Endothelial cell of umbilical vein (primary cell): ENCODE data around the gene SLC20A1.

Source experiments
- CTCF ChIP-seq, 2 donors: IDR thresholded peaks; 1 replicate in 1 of 2; 2 replicates in 1 of 2; pipeline ENCODE4 v1.5.1; 2011; ENCODE audit warnings: low read length in 2 of 2, mild to moderate bottlenecking in 2 of 2, moderate library complexity in 2 of 2, control low read depth in 1 of 2, inconsistent platforms in 1 of 2, low read depth in 1 of 2; ENCODE audit not compliant: insufficient read depth in 1 of 2; ENCODE audit errors: extremely low read depth in 1 of 2
- EZH2 ChIP-seq: IDR thresholded peaks from 2 replicates; pipeline ENCODE4 v1.6.1; 2012; ENCODE audit warnings: borderline replicate concordance, low read depth, mild to moderate bottlenecking, moderate library complexity, low read length, inconsistent platforms; ENCODE audit not compliant: severe bottlenecking
- MAX ChIP-seq: IDR thresholded peaks from 2 replicates; pipeline ENCODE4 v1.6.1; 2011; ENCODE audit not compliant: insufficient read depth, insufficient read length

- no peak for TF ChIP-seq CTCF (IDR thresholded peaks at IDR 0.05; ENCODE audit: extremely low read depth in 1 of 2, insufficient read depth in 1 of 2, low read depth in 1 of 2, low read length in 2 of 2)
- TF ChIP-seq MAX = no peak
- no peak for TF ChIP-seq EZH2
Observed at GRCh38 chr2:112622528-112622849, 23.2 kb upstream of the SLC20A1 start.
